Astrocyte of the spinal cord (primary cell): ENCODE data around the gene C1orf50.
"Not testable (repeated sequence)": the region's sequence is repeated elsewhere in the genome, so short reads cannot be mapped to it uniquely, and the experiment has no call there.

Experiments used
- DNase-seq: peaks from one replicate; pipeline ENCODE4 v3.0.0; 2011; ENCODE audit warnings: low read depth, low spot score
- H3K4me3 ChIP-seq: 2 replicates; pipeline ENCODE4 v1.5.1; 2011; ENCODE audit warnings: low read depth, mild to moderate bottlenecking, low read length, moderate library complexity
- in situ Hi-C: cut with HindIII; loops from 2 replicates; pipeline ENCODE4 v1.10.0; 2017; ENCODE audit warnings: low sequenced_read_pairs
- TF ChIP-seq, protein P1 (sequence below): IDR thresholded peaks from 2 replicates; pipeline ENCODE4 v1.5.1; 2012; ENCODE audit warnings: low read depth, mild to moderate bottlenecking, low read length, inconsistent platforms

Gene C1orf50

DNA sequence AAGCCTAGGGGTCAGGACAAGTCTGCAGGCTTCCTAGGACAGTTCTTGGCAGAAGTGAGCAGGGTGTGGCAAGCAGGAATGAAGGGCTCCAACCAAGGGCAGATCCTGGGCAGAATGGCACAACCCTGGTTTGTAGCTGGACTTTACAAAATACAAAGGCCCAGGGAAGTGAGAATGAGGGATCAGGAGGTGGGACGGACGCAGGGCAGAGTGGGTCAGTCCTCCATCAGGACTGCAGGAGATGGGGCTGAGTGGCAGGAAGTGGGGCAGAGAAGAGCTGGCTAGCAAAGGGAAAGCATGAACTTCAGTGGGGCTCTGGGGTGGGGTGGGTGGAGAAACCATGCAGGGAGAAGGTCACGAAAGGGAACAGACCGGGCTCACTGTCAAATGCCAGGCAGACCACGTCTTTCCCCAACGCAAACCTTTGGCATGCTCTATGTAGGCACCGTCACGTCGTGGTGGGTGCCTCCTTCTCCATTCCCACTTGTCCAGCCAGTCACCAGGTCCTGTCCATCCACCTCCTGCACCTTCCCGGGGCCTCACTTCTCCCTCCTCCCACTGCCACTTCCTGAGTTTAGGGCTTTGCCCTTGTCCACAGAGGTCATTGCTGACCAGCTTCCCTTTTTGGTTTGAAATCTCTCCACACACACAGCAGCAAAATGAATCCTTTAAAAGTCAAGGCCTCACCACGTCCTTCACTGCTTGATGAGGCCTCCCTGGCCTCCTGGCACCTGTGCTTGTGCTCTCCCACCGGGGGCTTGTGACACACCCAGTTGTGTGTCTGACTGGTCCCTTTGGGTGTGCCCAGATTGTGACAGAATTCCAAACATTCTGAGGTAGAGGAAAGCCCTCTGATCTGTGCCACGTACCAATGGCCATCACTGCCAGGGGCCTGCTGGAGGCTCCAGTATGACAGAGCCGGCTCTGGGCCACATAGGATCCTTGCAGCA lies 18.3 kb upstream of the C1orf50 start:
- TF ChIP-seq, protein P1, sequence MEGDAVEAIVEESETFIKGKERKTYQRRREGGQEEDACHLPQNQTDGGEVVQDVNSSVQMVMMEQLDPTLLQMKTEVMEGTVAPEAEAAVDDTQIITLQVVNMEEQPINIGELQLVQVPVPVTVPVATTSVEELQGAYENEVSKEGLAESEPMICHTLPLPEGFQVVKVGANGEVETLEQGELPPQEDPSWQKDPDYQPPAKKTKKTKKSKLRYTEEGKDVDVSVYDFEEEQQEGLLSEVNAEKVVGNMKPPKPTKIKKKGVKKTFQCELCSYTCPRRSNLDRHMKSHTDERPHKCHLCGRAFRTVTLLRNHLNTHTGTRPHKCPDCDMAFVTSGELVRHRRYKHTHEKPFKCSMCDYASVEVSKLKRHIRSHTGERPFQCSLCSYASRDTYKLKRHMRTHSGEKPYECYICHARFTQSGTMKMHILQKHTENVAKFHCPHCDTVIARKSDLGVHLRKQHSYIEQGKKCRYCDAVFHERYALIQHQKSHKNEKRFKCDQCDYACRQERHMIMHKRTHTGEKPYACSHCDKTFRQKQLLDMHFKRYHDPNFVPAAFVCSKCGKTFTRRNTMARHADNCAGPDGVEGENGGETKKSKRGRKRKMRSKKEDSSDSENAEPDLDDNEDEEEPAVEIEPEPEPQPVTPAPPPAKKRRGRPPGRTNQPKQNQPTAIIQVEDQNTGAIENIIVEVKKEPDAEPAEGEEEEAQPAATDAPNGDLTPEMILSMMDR = no peak
- no peak for DNase-seq
- H3K4me3 ChIP-seq = no peak overlapping the region
- in situ Hi-C loops = no loop called here

DNA sequence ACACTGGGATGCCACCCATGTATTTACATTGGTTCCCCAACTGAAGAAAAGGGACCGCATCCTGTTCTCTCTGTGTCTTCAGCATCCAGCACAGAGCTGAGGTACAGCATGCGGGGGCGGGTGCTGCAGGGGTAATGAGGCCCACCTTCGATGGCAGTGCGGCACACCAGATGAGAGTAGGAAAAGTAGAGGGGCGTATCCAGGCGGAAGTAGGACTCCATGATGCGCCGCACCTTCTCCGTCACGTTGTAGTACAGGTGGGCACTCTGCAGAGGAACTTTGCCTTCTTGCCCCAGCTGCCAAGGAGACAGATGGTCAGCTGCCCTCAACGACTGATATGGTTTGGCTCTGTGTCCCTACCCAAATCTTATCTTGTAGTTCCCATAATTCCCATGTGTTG lies 17.0 kb upstream of the C1orf50 start:
- in situ Hi-C loops = no loop called here
- no peak for DNase-seq
- H3K4me3 ChIP-seq = no peak overlapping the region
- TF ChIP-seq, protein P1 = no peak

DNA sequence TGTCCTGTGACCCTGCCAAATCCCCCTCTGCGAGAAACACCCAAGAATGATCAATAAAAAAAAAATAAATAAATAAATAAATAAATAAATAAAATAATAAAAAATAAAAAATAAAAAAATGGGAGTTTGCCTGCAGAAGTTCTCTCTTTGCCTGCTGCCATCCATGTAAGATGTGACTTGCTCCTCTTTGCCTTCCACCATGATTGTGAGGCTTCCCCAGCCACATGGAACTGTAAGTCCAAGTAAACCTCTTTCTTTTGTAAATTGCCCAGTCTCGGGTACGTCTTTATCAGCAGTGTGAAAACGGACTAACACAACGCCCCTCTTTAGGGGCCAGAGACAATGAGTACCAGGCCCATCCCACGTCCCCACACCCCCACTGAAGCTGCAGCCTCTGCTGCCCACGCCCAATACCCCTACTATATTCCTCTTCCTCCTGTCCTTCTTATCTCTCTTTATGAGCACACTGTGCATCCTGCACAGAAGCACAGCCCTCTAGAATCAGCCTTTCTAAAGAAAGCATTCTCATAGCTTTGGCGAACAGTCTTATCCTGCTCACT lies 15.5 kb upstream of the C1orf50 start:
- DNase-seq, H3K4me3 ChIP-seq, in situ Hi-C loops: not testable (repeated sequence)

DNA sequence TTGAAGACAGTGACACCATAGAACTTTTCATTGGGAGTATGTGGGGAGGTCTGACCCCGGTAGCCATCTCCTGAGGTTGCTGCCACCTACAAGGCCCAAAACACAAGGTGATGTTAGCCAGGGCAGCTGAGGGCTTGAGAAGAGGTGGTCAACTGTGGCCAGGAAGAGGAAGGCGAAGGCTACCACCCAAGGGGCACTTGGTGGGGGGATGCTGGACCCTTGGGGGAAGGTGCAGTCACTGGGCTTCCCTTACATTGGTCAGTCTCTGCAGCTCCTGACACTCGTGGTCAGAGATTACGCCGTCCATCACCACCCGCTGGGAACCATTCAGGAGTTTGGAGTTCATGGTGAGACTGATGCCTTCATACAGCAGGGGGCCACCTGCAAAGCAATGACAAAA lies 14.8 kb upstream of the C1orf50 start:
- TF ChIP-seq, protein P1 = no peak
- no peak for DNase-seq
- in situ Hi-C loops = no loop called here
- no peak overlapping the region for H3K4me3 ChIP-seq

DNA sequence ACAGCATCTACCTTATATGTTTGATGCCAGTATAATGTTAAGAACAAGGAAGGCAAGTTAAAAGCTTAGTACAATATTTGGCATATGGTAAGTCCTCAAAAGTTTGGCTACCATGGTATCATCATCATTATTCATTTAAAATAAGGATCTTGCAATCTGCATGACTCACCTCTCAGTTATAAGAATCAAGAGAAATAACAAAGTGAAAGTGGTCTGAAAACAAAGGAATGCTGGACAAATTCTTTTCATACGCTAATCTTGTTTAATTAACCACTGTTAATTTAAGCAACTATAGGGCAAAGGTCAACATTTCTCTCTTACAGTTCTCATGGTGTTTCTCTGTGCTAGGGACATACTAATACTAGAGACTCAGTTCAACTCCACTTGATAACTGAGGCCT lies 14.0 kb upstream of the C1orf50 start:
- DNase-seq = peak; percentile 28
- TF ChIP-seq, protein P1 = no peak
- in situ Hi-C loops = no loop called here
- no peak overlapping the region for H3K4me3 ChIP-seq

DNA sequence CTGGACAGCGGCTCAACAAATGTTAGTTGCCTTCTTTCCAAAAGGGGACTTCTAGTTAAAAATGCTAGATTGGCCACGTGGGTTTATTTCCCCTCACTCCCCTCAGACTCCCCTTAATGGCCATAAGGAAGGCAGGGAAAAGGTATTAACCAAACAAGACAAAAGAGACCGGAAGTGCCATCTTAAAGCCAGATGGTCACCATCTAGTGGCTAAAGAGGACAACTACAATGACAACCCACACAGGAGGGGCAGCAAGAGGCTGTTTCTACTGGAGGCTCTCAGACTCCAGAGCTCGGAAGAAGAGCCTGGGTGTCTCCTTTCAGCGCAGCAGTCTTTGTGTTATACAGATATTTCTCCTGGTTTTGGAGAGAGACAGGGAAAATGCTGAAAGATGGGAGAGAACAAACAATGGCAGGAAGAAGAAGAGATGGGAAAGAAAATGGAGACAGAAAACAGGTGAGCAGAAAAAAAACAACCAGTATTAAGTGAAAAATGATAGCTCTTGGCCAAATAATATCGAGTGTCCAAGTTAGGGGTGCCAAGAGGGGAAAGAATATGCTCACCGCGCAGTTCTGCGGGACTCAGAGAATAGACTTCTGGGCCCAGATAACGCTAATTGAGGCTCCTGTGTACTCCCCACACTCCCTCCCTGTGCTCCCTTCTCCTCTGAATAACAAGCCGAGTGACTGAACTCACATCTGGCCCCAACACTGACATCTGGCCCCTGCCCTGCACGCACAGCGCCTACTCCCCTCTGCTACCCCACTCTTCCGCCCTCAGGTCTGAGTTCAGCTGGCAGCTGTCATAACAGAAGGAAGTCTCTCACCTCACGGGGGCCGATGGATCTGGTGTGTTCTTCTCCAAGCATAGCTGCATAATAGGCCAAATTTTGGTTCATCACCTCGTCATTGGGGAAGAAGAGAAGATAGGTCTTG lies 9.8 kb upstream of the C1orf50 start:
- in situ Hi-C loops = no loop called here
- no peak overlapping the region for H3K4me3 ChIP-seq
- peak; percentile 69 for DNase-seq
- TF ChIP-seq, protein P1 = peak; percentile 69
